Vagina (tissue), 2 donors: ENCODE measurements around the gene AAGAB.

ENCODE experiments used
- CTCF ChIP-seq, 3 experiments: fragments of 450-650 bp in 2 of 3; fragments of 200-600 bp in 1 of 3; sonication (generic) in 1 of 3; IDR thresholded peaks; one replicate each; pipeline ENCODE4 v1.5.1; 2017 to 2019; ENCODE audit warnings: antibody characterized with exemption in 3 of 3, mild to moderate bottlenecking in 2 of 3, moderate library complexity in 2 of 3
- POLR2A ChIP-seq, 2 donors: fragments of 450-650 bp; IDR thresholded peaks; one replicate each; pipeline ENCODE4 v1.6.1; 2017; ENCODE audit warnings: antibody characterized with exemption in 2 of 2, mild to moderate bottlenecking in 2 of 2, moderate library complexity in 2 of 2

GRCh38 chr15:67202091-67202490, 52.4 kb downstream of the AAGAB start:
- TF ChIP-seq POLR2A (IDR thresholded peaks at IDR 0.05) = no peak
- TF ChIP-seq CTCF (IDR thresholded peaks at IDR 0.05) = no peak
